Effector memory CD8-positive, alpha-beta T cell (primary cell): Measurements from ENCODE around the gene GABRB3.

ENCODE experiments used
- ATAC-seq: fragments of 150-1000 bp; cut with Tn5 transposase; replicated peaks from 2 replicates; pipeline ENCODE4 v1.10.0; 2021; ENCODE audit warnings: mild to moderate bottlenecking, moderate library complexity
- DNase-seq, 3 experiments: peaks; one replicate each; pipeline ENCODE4 v3.0.0; 2021
- H3K27ac Mint-ChIP-seq, 2 donors: one replicate each; pipeline ENCODE4 v1.8.0; 2022; ENCODE audit warnings: mild to moderate bottlenecking in 2 of 2, mixed read lengths in 2 of 2, moderate library complexity in 2 of 2
- H3K27me3 Mint-ChIP-seq, 2 donors: one replicate each; pipeline ENCODE4 v1.8.0; 2022; ENCODE audit warnings: mixed read lengths in 2 of 2
- H3K36me3 Mint-ChIP-seq: one replicate; pipeline ENCODE4 v1.8.0; 2022; ENCODE audit warnings: mild to moderate bottlenecking, moderate library complexity, mixed read lengths; ENCODE audit not compliant: insufficient read depth
- H3K4me1 Mint-ChIP-seq, 2 donors: one replicate each; pipeline ENCODE4 v1.8.0; 2022; ENCODE audit warnings: low read depth in 2 of 2, mixed read lengths in 2 of 2
- H3K4me3 Mint-ChIP-seq, 2 donors: one replicate each; pipeline ENCODE4 v1.8.0; 2022; ENCODE audit warnings: mild to moderate bottlenecking in 2 of 2, mixed read lengths in 2 of 2, moderate library complexity in 2 of 2
- H3K9me3 Mint-ChIP-seq, 2 donors: one replicate each; pipeline ENCODE4 v1.8.0; 2022; ENCODE audit warnings: mixed read lengths in 2 of 2
- total RNA-seq, 9 experiments: gene quantifications; one replicate each; lab custom pipeline; 2026; lab: John Stamatoyannopoulos, UW

Gene GABRB3
- total RNA-seq, result 0 to 1.4 (median 0.07) reads per million in 9 experiments

DNA sequence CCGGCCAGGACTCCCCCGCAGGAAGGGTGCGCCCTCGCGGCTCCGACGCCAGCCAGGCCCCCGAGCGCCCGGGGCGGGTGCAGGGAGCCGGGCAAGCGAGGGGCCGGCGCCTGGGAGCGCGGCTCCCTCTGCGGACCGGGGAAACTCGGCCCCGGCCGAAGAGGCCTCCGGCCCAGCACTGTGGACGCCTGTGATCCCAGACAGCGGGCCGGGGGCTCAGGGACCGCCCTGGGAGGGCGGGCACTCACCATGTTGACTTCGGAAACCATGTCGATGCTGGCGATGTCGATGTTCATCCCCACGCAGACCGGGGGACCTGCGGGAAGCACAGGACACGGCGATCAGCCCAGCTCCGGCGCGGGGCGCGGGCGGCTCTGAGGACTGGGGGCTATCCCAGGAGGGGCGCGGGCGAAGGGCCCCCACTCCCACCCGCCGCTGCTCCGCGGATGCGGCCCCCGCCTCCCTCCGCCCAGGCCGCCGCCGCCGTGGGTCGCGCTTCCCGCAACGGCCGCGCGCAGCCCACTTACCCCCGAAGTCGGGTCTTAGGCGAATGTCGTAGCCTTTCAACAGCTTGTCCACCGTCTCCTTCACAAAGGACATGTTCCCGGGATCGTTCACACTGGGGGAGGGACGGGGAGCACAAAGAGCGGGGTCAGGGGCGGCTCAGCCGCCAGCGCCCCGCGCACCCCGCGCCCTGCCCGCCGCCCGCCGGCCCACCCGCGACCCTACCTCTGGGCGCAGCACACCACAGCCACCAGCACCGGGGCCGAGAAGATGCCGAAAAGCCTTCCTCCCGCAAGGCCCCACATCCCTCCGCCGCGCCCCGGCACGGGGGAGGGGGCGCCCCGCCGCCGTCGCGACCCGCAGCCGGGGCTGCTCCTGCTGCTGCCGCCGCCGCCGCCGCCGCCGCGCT, at the start of gene GABRB3:
TSS of gene GABRB3 (minus strand) at position 913 of the 913 bp plus-strand sequence.
- Mint-ChIP-seq H3K4me1 (no peaks in the 10 kb centered on the region), H3K4me3 (no peak within 1 kb of the TSS), H3K27ac (no peak within 1 kb of the TSS), H3K36me3 (no peaks in the 10 kb centered on the region), H3K27me3 (peaks cover 0 to 30% of the 10 kb centered on the region in 2 donors), H3K9me3 (peaks cover 0 to 7% of the 10 kb centered on the region in 2 donors)
- ATAC-seq, result no peak
- DNase-seq, result no peak

- Mint-ChIP-seq H3K27ac (no peak overlapping the region), H3K4me1 (no peaks in the 10 kb centered on the region)
- ATAC-seq, result no peak
Observed at GRCh38 chr15:26807517-26808427, 34.9 kb upstream of the GABRB3 start.

GRCh38 chr15:26806574-26806973, 33.7 kb upstream of the GABRB3 start:
- Mint-ChIP-seq H3K9me3 (peaks cover 10 to 12% of the 10 kb centered on the region in 2 donors), H3K4me3 (no peak overlapping the region), H3K27me3 (no peaks in the 10 kb centered on the region), H3K27ac (no peak overlapping the region), H3K4me1 (no peaks in the 10 kb centered on the region), H3K36me3 (no peaks in the 10 kb centered on the region)
- no peak for DNase-seq
- no peak for ATAC-seq

More at GRCh38 chr15:26807517-26808427, 34.9 kb upstream of the GABRB3 start:
- Mint-ChIP-seq H3K4me3 (no peak overlapping the region), H3K9me3 (peaks cover 10 to 12% of the 10 kb centered on the region in 2 donors), H3K36me3 (no peaks in the 10 kb centered on the region), H3K27me3 (no peaks in the 10 kb centered on the region)
- DNase-seq, result no peak

DNA sequence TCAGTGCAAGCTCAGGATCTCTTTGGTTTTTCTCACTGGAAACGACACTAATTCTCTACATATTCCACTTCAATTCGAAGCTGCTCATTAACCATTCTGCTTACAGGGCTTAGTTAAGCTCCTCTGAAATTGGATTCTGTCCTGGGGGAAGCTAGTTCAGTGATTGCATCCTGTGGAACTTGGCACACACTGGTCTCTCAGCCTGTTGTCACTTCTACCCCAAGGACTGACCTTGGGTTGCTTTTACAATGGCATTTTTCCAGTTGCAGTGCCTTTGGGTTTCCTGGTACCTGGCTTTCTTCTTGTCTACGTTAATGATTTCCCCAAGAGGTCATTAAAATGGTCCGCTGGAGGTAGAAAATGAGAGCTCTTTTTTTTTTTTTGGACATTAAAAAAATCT, 33.3 kb upstream of the GABRB3 start:
- H3K9me3 Mint-ChIP-seq, result peaks cover 10 to 12% of the 10 kb centered on the region in 2 donors
- no peak overlapping the region for H3K27ac Mint-ChIP-seq
- no peaks in the 10 kb centered on the region for H3K4me1 Mint-ChIP-seq
- DNase-seq, result no peak
- no peaks in the 10 kb centered on the region for H3K27me3 Mint-ChIP-seq
- ATAC-seq, result no peak
- H3K4me3 Mint-ChIP-seq, result no peak overlapping the region
- H3K36me3 Mint-ChIP-seq, result no peaks in the 10 kb centered on the region

GRCh38 chr15:26805470-26805869, 32.6 kb upstream of the GABRB3 start:
- Mint-ChIP-seq H3K36me3 (no peaks in the 10 kb centered on the region), H3K27me3 (no peaks in the 10 kb centered on the region), H3K27ac (no peak overlapping the region), H3K4me3 (no peak overlapping the region), H3K4me1 (no peaks in the 10 kb centered on the region), H3K9me3 (peaks cover 9 to 12% of the 10 kb centered on the region in 2 donors)
- ATAC-seq, result no peak
- no peak for DNase-seq

- no peaks in the 10 kb centered on the region for H3K36me3 Mint-ChIP-seq
- H3K9me3 Mint-ChIP-seq, result peaks cover 6 to 12% of the 10 kb centered on the region in 2 donors
- no peak overlapping the region for H3K4me3 Mint-ChIP-seq
- no peaks in the 10 kb centered on the region for H3K4me1 Mint-ChIP-seq
- no peak for DNase-seq
- no peak overlapping the region for H3K27ac Mint-ChIP-seq
- H3K27me3 Mint-ChIP-seq, result no peaks in the 10 kb centered on the region
- ATAC-seq, result no peak
Observed at GRCh38 chr15:26804063-26804804, 31.4 kb upstream of the GABRB3 start.

DNA sequence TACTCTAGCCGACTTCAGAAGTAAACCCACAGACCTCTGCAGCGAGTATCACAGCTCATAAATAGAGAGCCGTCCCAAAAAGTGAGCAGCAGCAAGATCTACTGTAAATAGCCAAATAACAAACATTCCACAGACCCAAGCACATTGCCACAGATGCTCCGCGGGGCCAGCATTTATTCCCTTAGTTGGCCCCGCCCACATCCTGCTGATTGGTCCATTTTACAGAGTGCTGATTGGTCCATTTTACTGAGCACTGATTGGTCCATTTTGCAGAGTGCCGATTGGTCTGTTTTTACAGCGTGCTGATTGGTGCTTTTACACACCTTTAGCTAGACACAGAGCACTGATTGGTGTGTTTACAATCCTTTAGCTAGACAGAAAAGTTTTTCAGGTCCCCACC, 17.3 kb upstream of the GABRB3 start:
- no peak overlapping the region for H3K4me3 Mint-ChIP-seq
- H3K9me3 Mint-ChIP-seq, result peaks cover 6 to 7% of the 10 kb centered on the region in 2 donors
- no peaks in the 10 kb centered on the region for H3K27me3 Mint-ChIP-seq
- no peak for ATAC-seq
- H3K36me3 Mint-ChIP-seq, result no peaks in the 10 kb centered on the region
- no peak for DNase-seq
- H3K4me1 Mint-ChIP-seq, result no peaks in the 10 kb centered on the region
- H3K27ac Mint-ChIP-seq, result no peak overlapping the region

DNA sequence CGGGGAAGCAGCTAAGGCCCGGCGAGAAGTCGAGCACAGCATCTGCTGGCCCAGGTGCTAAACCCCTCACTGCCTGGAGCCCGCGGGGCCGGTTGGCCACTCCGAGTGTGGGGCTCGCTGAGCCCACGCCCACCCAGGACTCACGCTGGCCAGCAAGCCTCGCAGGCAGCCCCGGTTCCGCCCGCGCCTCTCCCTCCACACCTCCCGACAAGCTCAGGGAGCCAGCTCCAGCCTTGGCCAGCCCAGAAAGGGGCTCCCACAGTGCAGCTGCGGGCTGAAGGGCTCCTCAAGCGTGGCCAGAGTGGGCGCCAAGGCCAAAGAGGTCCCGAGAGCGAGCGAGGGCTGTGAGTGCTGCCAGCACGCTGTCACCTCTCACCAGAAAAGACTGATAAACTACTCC, 8.9 kb upstream of the GABRB3 start:
- Mint-ChIP-seq H3K36me3 (no peaks in the 10 kb centered on the region), H3K27ac (no peak overlapping the region), H3K27me3 (no peaks in the 10 kb centered on the region), H3K4me1 (no peaks in the 10 kb centered on the region), H3K4me3 (no peak overlapping the region), H3K9me3 (peaks cover 8 to 12% of the 10 kb centered on the region in 2 donors)
- ATAC-seq, result no peak
- no peak for DNase-seq

DNA sequence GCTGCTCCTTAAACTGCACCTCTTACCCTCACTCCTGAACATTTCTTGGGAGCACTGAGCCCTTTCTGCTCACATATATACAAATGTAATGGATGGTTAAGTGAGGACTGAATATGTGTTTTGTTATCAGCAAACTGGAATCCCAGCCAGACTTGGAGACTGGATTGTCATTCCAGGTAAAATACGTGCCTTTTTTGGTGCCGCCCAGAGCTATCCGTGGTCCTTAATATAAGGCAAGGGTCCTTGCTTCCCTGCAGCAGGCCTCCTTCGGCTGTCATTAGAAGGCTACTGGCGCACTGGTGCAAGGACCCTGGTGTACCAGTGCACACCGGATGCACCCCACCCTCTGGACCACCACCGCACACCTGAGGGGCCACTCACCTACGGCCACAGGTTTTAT, 1.1 kb upstream of the GABRB3 start:
- no peak overlapping the region for H3K27ac Mint-ChIP-seq

DNA sequence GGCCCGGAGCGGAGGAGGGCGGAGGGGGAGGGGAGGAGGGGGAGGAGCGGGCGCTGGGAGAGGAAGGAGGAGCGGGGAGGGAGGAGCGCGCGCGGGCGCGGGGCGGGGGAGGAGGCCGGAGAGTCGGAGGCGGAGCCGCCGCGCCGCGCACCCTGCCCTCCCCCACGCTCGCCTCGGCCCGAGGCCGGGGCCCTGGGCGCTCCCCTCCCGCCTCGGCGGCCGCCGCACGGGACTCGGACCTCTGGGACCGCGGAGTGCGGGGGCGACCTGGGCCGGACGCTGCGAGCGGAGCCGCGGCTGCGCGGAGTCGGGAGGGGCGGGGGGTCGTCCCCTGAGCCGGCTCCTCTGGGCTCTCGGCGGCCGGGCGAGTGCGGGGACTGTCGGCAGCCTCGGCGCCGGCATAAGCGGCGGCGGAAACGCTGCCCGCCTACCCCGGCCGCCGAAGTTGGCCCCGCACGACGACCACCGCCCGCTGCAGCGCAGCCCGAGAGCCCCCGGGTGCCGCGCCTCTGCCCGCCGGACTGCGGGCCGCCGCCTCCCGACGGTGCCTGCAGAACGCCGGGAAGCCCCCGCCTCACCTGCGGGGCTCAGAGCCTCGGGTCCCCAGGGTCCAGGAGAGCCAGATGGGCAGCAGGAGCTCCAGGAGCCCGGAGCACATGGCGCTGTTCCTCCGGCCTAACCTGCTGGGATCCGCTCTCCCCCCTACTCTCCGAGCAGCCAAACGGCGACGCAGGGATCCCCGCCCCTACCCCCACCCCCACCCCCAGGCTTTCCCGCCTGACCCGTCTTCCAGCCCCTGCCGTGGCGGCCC, 406 bp upstream of the GABRB3 start:
- Mint-ChIP-seq H3K4me3 (no peak overlapping the region), H3K36me3 (no peaks in the 10 kb centered on the region), H3K27me3 (peaks cover 0 to 30% of the 10 kb centered on the region in 2 donors), H3K27ac (no peak overlapping the region), H3K4me1 (no peaks in the 10 kb centered on the region), H3K9me3 (peaks cover 0 to 7% of the 10 kb centered on the region in 2 donors)
- DNase-seq (no peak), ATAC-seq (no peak)

More for the DNA sequence above, 1.1 kb upstream of the GABRB3 start:
- no peak for ATAC-seq
- Mint-ChIP-seq H3K27me3 (peaks cover 0 to 30% of the 10 kb centered on the region in 2 donors), H3K4me1 (no peaks in the 10 kb centered on the region), H3K9me3 (peaks cover 1 to 8% of the 10 kb centered on the region in 2 donors), H3K4me3 (no peak overlapping the region), H3K36me3 (no peaks in the 10 kb centered on the region)
- no peak for DNase-seq

DNA sequence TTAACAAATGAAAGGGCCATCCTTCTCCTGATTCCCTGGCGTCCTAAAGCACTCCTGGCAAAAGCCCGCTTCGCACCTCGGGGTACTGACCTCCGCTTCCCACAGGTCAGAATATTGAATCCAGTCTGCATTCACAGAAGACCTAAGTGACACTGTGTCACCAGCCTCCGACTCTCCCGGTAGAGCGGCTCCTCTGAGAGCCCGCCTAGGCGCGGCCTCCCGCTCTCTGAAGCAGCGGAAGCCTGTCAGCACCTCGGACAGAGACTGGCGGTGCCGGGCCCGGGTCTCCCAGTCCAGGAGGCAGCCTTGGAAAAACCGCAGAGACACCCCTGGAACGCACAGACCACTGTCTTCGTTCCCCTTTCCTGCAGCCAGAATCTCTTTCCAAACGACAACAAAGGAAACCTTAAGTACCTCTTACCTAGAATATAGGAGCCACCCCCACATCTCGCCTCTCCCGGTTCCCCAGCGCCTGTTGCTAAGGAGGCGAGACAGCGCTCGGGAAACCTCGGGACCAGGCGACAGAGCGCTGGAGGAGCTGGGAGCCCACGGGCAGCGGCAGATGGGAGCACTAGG, 1.2 kb downstream of the GABRB3 start:
- no peaks in the 10 kb centered on the region for H3K36me3 Mint-ChIP-seq
- no peak overlapping the region for H3K4me3 Mint-ChIP-seq
- peaks cover 0 to 30% of the 10 kb centered on the region in 2 donors for H3K27me3 Mint-ChIP-seq
- ATAC-seq (no peak), DNase-seq (no peak)
- no peak overlapping the region for H3K27ac Mint-ChIP-seq
- no peaks in the 10 kb centered on the region for H3K4me1 Mint-ChIP-seq
- H3K9me3 Mint-ChIP-seq, result peaks cover 0 to 7% of the 10 kb centered on the region in 2 donors

- Mint-ChIP-seq H3K4me1 (no peaks in the 10 kb centered on the region), H3K27ac (no peak overlapping the region), H3K27me3 (peaks cover 0 to 30% of the 10 kb centered on the region in 2 donors), H3K36me3 (no peaks in the 10 kb centered on the region), H3K4me3 (no peak overlapping the region), H3K9me3 (peaks cover 0 to 7% of the 10 kb centered on the region in 2 donors)
- DNase-seq (no peak), ATAC-seq (no peak)
Observed at GRCh38 chr15:26771168-26771567, 1.7 kb downstream of the GABRB3 start.
